GM12878 (cell line): Measurements from ENCODE around the gene ALDH1L1. TPM values are rescaled to one million over a fixed set of nuclear protein-coding genes. Genes with fewer than 3 reads are reported as not detected.

Source experiments
- ATAC-seq: fragments of 200-7000 bp; cut with Tn5 transposase; 3 replicates; pipeline ENCODE4 v1.9.1; 2020; ENCODE audit warnings: mild to moderate bottlenecking, moderate library complexity
- BruUV-seq: library from RNA; stranded (reverse); fragments of 400-500 nt; replicated peaks from 2 replicates; lab custom pipeline; 2021; lab: Mats Ljungman, UMichigan
- CTCF ChIA-PET: fragments of 300-600 bp; sonication (Branson Sonifier 250); formaldehyde crosslinking; extraction: SDS; loops from one replicate; lab custom pipeline; 2021; ENCODE audit warnings: inconsistent platforms; lab: Yijun Ruan, JAX
- POLR2A ChIA-PET: fragments of 350-600 bp; formaldehyde crosslinking; extraction: SDS; loops from one replicate; lab custom pipeline; 2021; ENCODE audit warnings: inconsistent platforms; lab: Charles Lee
- RAD21 ChIA-PET: fragments of 300-600 bp; sonication (Branson Sonifier 250); formaldehyde crosslinking; loops from one replicate; lab custom pipeline; 2023; ENCODE audit warnings: antibody characterized with exemption; ENCODE audit not compliant: unreplicated experiment; lab: Charles Lee
- SMC1A ChIA-PET: fragments of 300-600 bp; sonication (Branson Sonifier 250); formaldehyde crosslinking; loops from one replicate; lab custom pipeline; 2023; ENCODE audit not compliant: unreplicated experiment, uncharacterized antibody; lab: Charles Lee
- DNase-seq: peaks from one replicate; pipeline ENCODE4 v3.0.0-alpha.2; 2011; ENCODE audit warnings: low read depth, low spot score
- FAIRE-seq: peaks from 3 replicates; lab custom pipeline; 2011; peaks lifted over from hg19 to GRCh38; lab: Jason Lieb, UNC
- H2AFZ ChIP-seq: 2 replicates; pipeline ENCODE4 v1.6.0; 2011; ENCODE audit warnings: low read depth, low read length, control low read depth; ENCODE audit not compliant: control insufficient read depth
- H3K27ac ChIP-seq: 2 replicates; pipeline ENCODE4 v1.5.1; 2011; ENCODE audit warnings: control low read depth; ENCODE audit not compliant: control insufficient read depth, insufficient read depth
- H3K27me3 ChIP-seq, 2 experiments: replicated peaks in 1 of 2; 2 replicates each; pipeline versions ENCODE4 v1.6.0 to v1.6.1; 2011; ENCODE audit warnings: low read length in 1 of 2; ENCODE audit not compliant: control insufficient read depth in 2 of 2, insufficient read depth in 2 of 2
- H3K36me3 ChIP-seq, 2 experiments: 2 replicates each; pipeline ENCODE4 v1.5.1; 2011; ENCODE audit warnings: low read length in 1 of 2; ENCODE audit not compliant: control insufficient read depth in 2 of 2, insufficient read depth in 2 of 2
- H3K4me1 ChIP-seq: 2 replicates; pipeline ENCODE4 v1.6.1; 2011; ENCODE audit warnings: mild to moderate bottlenecking, low read length, moderate library complexity, mixed read lengths; ENCODE audit not compliant: control insufficient read depth, insufficient read depth
- H3K4me2 ChIP-seq: 2 replicates; pipeline ENCODE4 v1.6.0; 2011; ENCODE audit warnings: control low read depth; ENCODE audit not compliant: control insufficient read depth, insufficient read depth
- H3K4me3 ChIP-seq: fragments of 200-600 bp; sonication (generic); 2 replicates; pipeline ENCODE4 v1.5.1; 2016
- H3K79me2 ChIP-seq: 2 replicates; pipeline ENCODE4 v1.6.0; 2011; ENCODE audit warnings: low read length; ENCODE audit not compliant: control insufficient read depth, insufficient read depth
- H3K9ac ChIP-seq: 2 replicates; pipeline ENCODE4 v1.8.0; 2011; ENCODE audit warnings: low read length, control low read depth, mixed read lengths; ENCODE audit not compliant: control insufficient read depth, insufficient read depth
- H3K9me3 ChIP-seq: replicated peaks from 3 replicates; pipeline ENCODE4 v1.5.1; 2011; ENCODE audit warnings: mild to moderate bottlenecking, low read length; ENCODE audit not compliant: control insufficient read depth, insufficient read depth
- H4K20me1 ChIP-seq: 2 replicates; pipeline ENCODE4 v1.6.0; 2011; ENCODE audit not compliant: control insufficient read depth, insufficient read depth
- BHLHE40 ChIP-seq, 2 experiments: fragments of 450-650 bp in 1 of 2; IDR thresholded peaks; 2 replicates each; pipeline ENCODE4 v1.6.1; 2011 to 2017; ENCODE audit warnings: low read depth in 2 of 2, borderline replicate concordance in 1 of 2, improper control_type of control experiment in 1 of 2, low read length in 1 of 2, mild to moderate bottlenecking in 1 of 2
- BMI1 ChIP-seq: fragments of 450-650 bp; IDR thresholded peaks from 2 replicates; pipeline ENCODE4 v1.6.1; 2016; ENCODE audit warnings: mild to moderate bottlenecking, moderate library complexity, borderline replicate concordance
- CBFB ChIP-seq: IDR thresholded peaks from 2 replicates; pipeline ENCODE4 v1.6.1; 2016; ENCODE audit warnings: antibody characterized with exemption, low read depth
- EP300 ChIP-seq, 2 experiments: fragments of 150-350 bp in 1 of 2; IDR thresholded peaks; 2 replicates each; pipeline ENCODE4 v1.6.1; 2011 to 2012; ENCODE audit warnings: low read depth in 2 of 2, low read length in 2 of 2, borderline replicate concordance in 1 of 2, improper control_type of control experiment in 1 of 2, inconsistent platforms in 1 of 2; ENCODE audit not compliant: control insufficient read depth in 1 of 2
- ETV6 ChIP-seq, 2 experiments: fragments of 450-650 bp in 1 of 2; IDR thresholded peaks in 1 of 2; conservative IDR thresholded peaks in 1 of 2; 2 replicates each; pipeline ENCODE4 v1.6.1; 2014; ENCODE audit warnings: antibody characterized with exemption in 1 of 2, borderline replicate concordance in 1 of 2, low read depth in 1 of 2, mild to moderate bottlenecking in 1 of 2, moderate library complexity in 1 of 2
- GABPA ChIP-seq: IDR thresholded peaks from 2 replicates; pipeline ENCODE4 v1.6.1; 2014; ENCODE audit warnings: antibody characterized with exemption, low read depth, mild to moderate bottlenecking, inconsistent platforms
- NFIC ChIP-seq: IDR thresholded peaks from 2 replicates; pipeline ENCODE4 v1.6.1; 2012; ENCODE audit warnings: low read depth, mild to moderate bottlenecking, inconsistent platforms, low read length, moderate library complexity
- NFYB ChIP-seq: IDR thresholded peaks from 2 replicates; pipeline ENCODE4 v1.6.1; 2011; ENCODE audit warnings: low read depth, mild to moderate bottlenecking, low read length, improper control_type of control experiment, moderate library complexity; ENCODE audit not compliant: insufficient read depth
- NR2F1 ChIP-seq: fragments of 450-650 bp; conservative IDR thresholded peaks from 2 replicates; pipeline ENCODE4 v1.6.1; 2017; ENCODE audit warnings: mild to moderate bottlenecking
- PAX8 ChIP-seq: fragments of 450-650 bp; IDR thresholded peaks from 2 replicates; pipeline ENCODE4 v1.6.1; 2017; ENCODE audit warnings: mild to moderate bottlenecking, moderate library complexity
- PML ChIP-seq: IDR thresholded peaks from 2 replicates; pipeline ENCODE4 v1.6.1; 2012; ENCODE audit warnings: low read length, inconsistent platforms
- POLR2AphosphoS2 ChIP-seq: IDR thresholded peaks from 2 replicates; pipeline ENCODE4 v1.6.1; 2011; ENCODE audit warnings: low read depth, mild to moderate bottlenecking, low read length, improper control_type of control experiment, moderate library complexity
- RB1 ChIP-seq: fragments of 450-650 bp; formaldehyde crosslinking; IDR thresholded peaks from 2 replicates; pipeline ENCODE4 v1.6.1; 2017; ENCODE audit warnings: mild to moderate bottlenecking, borderline replicate concordance
- RUNX3 ChIP-seq: IDR thresholded peaks from 2 replicates; pipeline ENCODE4 v1.6.1; 2012; ENCODE audit warnings: low read length, inconsistent platforms
- SRF ChIP-seq, 2 experiments: IDR thresholded peaks; 2 replicates each; pipeline ENCODE4 v1.6.1; 2011; ENCODE audit warnings: low read depth in 2 of 2, low read length in 2 of 2, mild to moderate bottlenecking in 1 of 2, moderate library complexity in 1 of 2
- YY1 ChIP-seq: IDR thresholded peaks from 2 replicates; pipeline ENCODE4 v1.6.1; 2011; ENCODE audit warnings: low read depth, mild to moderate bottlenecking, low read length
- ZBED1 ChIP-seq: IDR thresholded peaks from 2 replicates; pipeline ENCODE4 v1.6.1; 2016; ENCODE audit warnings: borderline replicate concordance
- ZNF217 ChIP-seq: fragments of 450-650 bp; IDR thresholded peaks from 2 replicates; pipeline ENCODE4 v1.6.1; 2017; ENCODE audit warnings: antibody characterized with exemption, mild to moderate bottlenecking
- WGBS: methylation state at CpG from one replicate; pipeline ENCODE4 v1.1.6; 2016; ENCODE audit warnings: low lambda C conversion rate; ENCODE audit not compliant: insufficient replicate concordance, insufficient coverage; ENCODE audit errors: missing lambda C conversion rate; 5-methylcytosine and 5-hydroxymethylcytosine counted together
- in situ Hi-C: fragments of 300-500 bp; cut with MboI; formaldehyde crosslinking; loops from 9 replicates; pipeline ENCODE4 v1.14.3; 2018; ENCODE audit warnings: mixed read lengths
- intact Hi-C: fragments of 100-400 bp; cut with micrococcal nuclease; formaldehyde crosslinking; loops from one replicate; pipeline ENCODE4 v1.14.2; 2022; ENCODE audit not compliant: unreplicated experiment
- polyA plus RNA-seq, 11 experiments: library from polyadenylated mRNA; depleted of rRNA in 4 of 11; unstranded in 6 of 11; stranded (reverse) in 5 of 11; fragments of >200 nt; fragmentation: Nextera tagmentation in 4 of 11; fragmentation: Illumina TruSeq in 1 of 11; extraction: Ambion mirVana in 4 of 11; extraction: Trizol in 1 of 11; gene quantifications; 1 replicate in 1 of 11; 2 replicates in 10 of 11; pipeline versions ENCODE4 v1.2.1 to v1.2.3, GENCODE V29; 2011 to 2016; ENCODE audit warnings: inconsistent platforms in 2 of 11, missing spikeins in 2 of 11, low read depth in 1 of 11
- total RNA-seq, 4 experiments: library from RNA; depleted of rRNA in 3 of 4; stranded (reverse); fragments of >200 nt in 3 of 4; fragmentation: Illumina TruSeq in 1 of 4; extraction: Trizol in 1 of 4; gene quantifications; 2 replicates each; pipeline versions ENCODE4 v1.2.1 to v1.2.3, GENCODE V29; 2013 to 2021
- TF ChIP-seq, protein P1 (sequence below): IDR thresholded peaks from 2 replicates; pipeline ENCODE4 v1.6.1; 2012; ENCODE audit warnings: improper control_type of control experiment, low read depth, low read length; ENCODE audit not compliant: insufficient replicate concordance

The ALDH1L1 gene
- total and polyA plus RNA-seq, 10 of the 15 experiments (the other 5 are each of a cell fraction or from before 2014, with no cell fraction given) = 0.04 to 18.2 (median 0.45) TPM

DNA sequence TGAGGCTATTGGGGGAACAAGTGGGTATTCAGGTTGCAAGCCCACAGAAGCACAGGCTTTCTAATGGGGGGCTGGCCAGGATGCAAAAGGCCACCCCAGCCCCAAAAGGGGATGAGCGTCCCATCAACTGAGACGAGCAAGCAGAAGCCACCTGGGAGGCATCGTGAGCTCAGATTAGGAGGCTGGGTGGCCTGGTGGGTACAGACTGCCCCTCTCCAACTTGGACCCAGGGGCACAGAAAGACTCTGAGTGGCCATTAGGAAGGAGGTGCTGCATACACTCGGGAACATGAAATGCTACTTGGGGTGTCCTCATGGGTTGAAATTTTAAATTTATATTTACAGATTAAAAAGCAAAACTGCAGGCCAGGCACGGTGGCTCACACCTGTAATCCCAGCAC is 125.5 kb downstream of the ALDH1L1 start:
- intact Hi-C loops = no loop called here
- no TSS peak for BruUV-seq
- RAD21 ChIA-PET = no interaction called here
- no peak overlapping the region for H3K9ac ChIP-seq
- FAIRE-seq = no peak
- 99% methylated on average over 5 of the region's 5 CpGs for WGBS
- no peaks in the 10 kb centered on the region for H3K36me3 ChIP-seq
- CTCF ChIA-PET = no interaction called here
- H3K27ac ChIP-seq = no peak overlapping the region
- H2AFZ ChIP-seq = no peak overlapping the region
- H3K4me3 ChIP-seq = no peak overlapping the region
- H3K4me1 ChIP-seq = peaks cover 9% of the 10 kb centered on the region
- DNase-seq = no peak
- ATAC-seq = no peak
- H3K79me2 ChIP-seq = no peaks in the 10 kb centered on the region
- POLR2A ChIA-PET = no interaction called here
- in situ Hi-C loops = no loop called here
- H3K9me3 ChIP-seq = no peaks in the 10 kb centered on the region
- no peaks in the 10 kb centered on the region for H3K27me3 ChIP-seq
- no peaks in the 10 kb centered on the region for H4K20me1 ChIP-seq
- no peak overlapping the region for H3K4me2 ChIP-seq
- SMC1A ChIA-PET = no interaction called here
- TF ChIP-seq EP300 (IDR thresholded peaks at IDR 0.05; ENCODE audit: borderline replicate concordance in 1 of 2, control insufficient read depth in 1 of 2, low read depth in 2 of 2, low read length in 2 of 2) = no peak
- TF ChIP-seq RB1 = no peak
- TF ChIP-seq NFIC = no peak
- no peak for TF ChIP-seq ZBED1
- TF ChIP-seq PAX8 = no peak
- TF ChIP-seq CBFB = no peak
- no peak for TF ChIP-seq PML
- no peak for TF ChIP-seq SRF (IDR thresholded peaks at IDR 0.05; ENCODE audit: low read depth in 2 of 2, low read length in 2 of 2)
- TF ChIP-seq BHLHE40 (IDR thresholded peaks at IDR 0.05; ENCODE audit: borderline replicate concordance in 1 of 2, low read depth in 2 of 2, low read length in 1 of 2) = no peak
- TF ChIP-seq NR2F1 = no peak
- no peak for TF ChIP-seq YY1
- TF ChIP-seq RUNX3 = no peak
- no peak for TF ChIP-seq ETV6 (conservative IDR thresholded peaks at IDR 0.05 in 1 of 2, IDR thresholded peaks at IDR 0.05 in 1 of 2; ENCODE audit: borderline replicate concordance in 1 of 2, low read depth in 1 of 2)
- TF ChIP-seq GABPA = no peak
- TF ChIP-seq, protein P1, sequence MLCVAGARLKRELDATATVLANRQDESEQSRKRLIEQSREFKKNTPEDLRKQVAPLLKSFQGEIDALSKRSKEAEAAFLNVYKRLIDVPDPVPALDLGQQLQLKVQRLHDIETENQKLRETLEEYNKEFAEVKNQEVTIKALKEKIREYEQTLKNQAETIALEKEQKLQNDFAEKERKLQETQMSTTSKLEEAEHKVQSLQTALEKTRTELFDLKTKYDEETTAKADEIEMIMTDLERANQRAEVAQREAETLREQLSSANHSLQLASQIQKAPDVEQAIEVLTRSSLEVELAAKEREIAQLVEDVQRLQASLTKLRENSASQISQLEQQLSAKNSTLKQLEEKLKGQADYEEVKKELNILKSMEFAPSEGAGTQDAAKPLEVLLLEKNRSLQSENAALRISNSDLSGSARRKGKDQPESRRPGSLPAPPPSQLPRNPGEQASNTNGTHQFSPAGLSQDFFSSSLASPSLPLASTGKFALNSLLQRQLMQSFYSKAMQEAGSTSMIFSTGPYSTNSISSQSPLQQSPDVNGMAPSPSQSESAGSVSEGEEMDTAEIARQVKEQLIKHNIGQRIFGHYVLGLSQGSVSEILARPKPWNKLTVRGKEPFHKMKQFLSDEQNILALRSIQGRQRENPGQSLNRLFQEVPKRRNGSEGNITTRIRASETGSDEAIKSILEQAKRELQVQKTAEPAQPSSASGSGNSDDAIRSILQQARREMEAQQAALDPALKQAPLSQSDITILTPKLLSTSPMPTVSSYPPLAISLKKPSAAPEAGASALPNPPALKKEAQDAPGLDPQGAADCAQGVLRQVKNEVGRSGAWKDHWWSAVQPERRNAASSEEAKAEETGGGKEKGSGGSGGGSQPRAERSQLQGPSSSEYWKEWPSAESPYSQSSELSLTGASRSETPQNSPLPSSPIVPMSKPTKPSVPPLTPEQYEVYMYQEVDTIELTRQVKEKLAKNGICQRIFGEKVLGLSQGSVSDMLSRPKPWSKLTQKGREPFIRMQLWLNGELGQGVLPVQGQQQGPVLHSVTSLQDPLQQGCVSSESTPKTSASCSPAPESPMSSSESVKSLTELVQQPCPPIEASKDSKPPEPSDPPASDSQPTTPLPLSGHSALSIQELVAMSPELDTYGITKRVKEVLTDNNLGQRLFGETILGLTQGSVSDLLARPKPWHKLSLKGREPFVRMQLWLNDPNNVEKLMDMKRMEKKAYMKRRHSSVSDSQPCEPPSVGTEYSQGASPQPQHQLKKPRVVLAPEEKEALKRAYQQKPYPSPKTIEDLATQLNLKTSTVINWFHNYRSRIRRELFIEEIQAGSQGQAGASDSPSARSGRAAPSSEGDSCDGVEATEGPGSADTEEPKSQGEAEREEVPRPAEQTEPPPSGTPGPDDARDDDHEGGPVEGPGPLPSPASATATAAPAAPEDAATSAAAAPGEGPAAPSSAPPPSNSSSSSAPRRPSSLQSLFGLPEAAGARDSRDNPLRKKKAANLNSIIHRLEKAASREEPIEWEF = no peak
- no peak for TF ChIP-seq NFYB
- no peak for TF ChIP-seq BMI1
- no peak for TF ChIP-seq POLR2AphosphoS2
- no peak for TF ChIP-seq ZNF217
